CD4-positive, alpha-beta T cell (primary cell): ENCODE measurements around the gene GFI1. TPM values are rescaled to one million over a fixed set of nuclear protein-coding genes. Genes with fewer than 3 reads are reported as not detected.
"Not testable (repeated sequence)": the region's sequence is repeated elsewhere in the genome, so short reads cannot be mapped to it uniquely, and the experiment has no call there.

ENCODE experiments used
- ATAC-seq: fragments of 200-7000 bp; cut with Tn5 transposase; one replicate; pipeline ENCODE4 v1.10.0; 2022; ENCODE audit warnings: mild to moderate bottlenecking; ENCODE audit not compliant: poor library complexity
- CTCF ChIA-PET: fragments of 350-600 bp; sonication (Branson Sonifier 250); formaldehyde crosslinking; loops from one replicate; lab custom pipeline; 2021; ENCODE audit warnings: antibody characterized with exemption, inconsistent platforms; lab: Charles Lee
- POLR2A ChIA-PET: fragments of 350-600 bp; sonication (Branson Sonifier 250); formaldehyde crosslinking; loops from one replicate; lab custom pipeline; 2021; ENCODE audit warnings: antibody characterized with exemption, inconsistent platforms; lab: Charles Lee
- DNase-seq, 14 experiments: peaks; one replicate each; pipeline ENCODE4 v3.0.0-alpha.2; 2013 to 2020; ENCODE audit warnings: mixed read lengths in 2 of 14
- H3K27ac ChIP-seq, 2 donors: one replicate each; pipeline versions ENCODE4 v1.5.1 to v1.7.0; 2013; ENCODE audit warnings: low read length in 2 of 2, low read depth in 1 of 2, mild to moderate bottlenecking in 1 of 2
- H3K27me3 ChIP-seq, 2 experiments: 1 replicate in 1 of 2; 2 replicates in 1 of 2; pipeline versions ENCODE4 v1.6.1 to v1.7.0; 2013; ENCODE audit warnings: low read length in 2 of 2, control low read depth in 1 of 2, mild to moderate bottlenecking in 1 of 2, moderate library complexity in 1 of 2; ENCODE audit not compliant: insufficient read depth in 2 of 2, control insufficient read depth in 1 of 2
- H3K36me3 ChIP-seq: one replicate; pipeline ENCODE4 v1.6.1; 2013; ENCODE audit warnings: low read length, control low read depth; ENCODE audit not compliant: insufficient read depth
- H3K4me1 ChIP-seq: one replicate; pipeline ENCODE4 v1.6.1; 2013; ENCODE audit warnings: low read length, control low read depth; ENCODE audit not compliant: insufficient read depth
- H3K4me3 ChIP-seq: one replicate; pipeline ENCODE4 v1.5.1; 2013; ENCODE audit warnings: mild to moderate bottlenecking, low read length, moderate library complexity
- H3K9me3 ChIP-seq, 2 experiments: 1 replicate in 1 of 2; 2 replicates in 1 of 2; pipeline versions ENCODE4 v1.6.1 to v1.7.0; 2013; ENCODE audit warnings: low read length in 2 of 2, mild to moderate bottlenecking in 2 of 2, control low read depth in 1 of 2, moderate library complexity in 1 of 2; ENCODE audit not compliant: control insufficient read depth in 1 of 2, insufficient read depth in 1 of 2
- H3K27ac Mint-ChIP-seq: one replicate; pipeline ENCODE4 v1.8.0; 2020; ENCODE audit warnings: mixed read lengths
- H3K27me3 Mint-ChIP-seq: one replicate; pipeline ENCODE4 v1.8.0; 2021; ENCODE audit warnings: mixed read lengths
- H3K36me3 Mint-ChIP-seq: one replicate; pipeline ENCODE4 v1.8.0; 2021; ENCODE audit warnings: low read depth, mixed read lengths
- H3K4me1 Mint-ChIP-seq: one replicate; pipeline ENCODE4 v1.8.0; 2021; ENCODE audit warnings: low read depth, mixed read lengths
- H3K4me3 Mint-ChIP-seq: one replicate; pipeline ENCODE4 v1.8.0; 2020; ENCODE audit warnings: mild to moderate bottlenecking, mixed read lengths
- H3K9me3 Mint-ChIP-seq: one replicate; pipeline ENCODE4 v1.8.0; 2020; ENCODE audit warnings: mixed read lengths
- intact Hi-C, 2 experiments: fragments of 100-400 bp; cut with DNase I in 1 of 2; cut with micrococcal nuclease in 1 of 2; formaldehyde crosslinking; loops; one replicate each; pipeline versions ENCODE4 v1.15.1 to v1.9.0; 2023 to 2025; cut with DNase I, micrococcal nuclease
- polyA plus RNA-seq, 2 donors: library from polyadenylated mRNA; unstranded; fragments of 120-200 nt; gene quantifications; one replicate each; pipeline ENCODE4 v1.2.1, GENCODE V29; 2013
- total RNA-seq, 174 experiments: library from RNA in 2 of 174; stranded (reverse) in 2 of 174; gene quantifications; one replicate each; pipeline ENCODE4 v1.2.3 and lab custom pipeline; 2021 to 2026
- TF ChIP-seq, protein P1 (sequence below): fragments of 200-600 bp; IDR thresholded peaks from one replicate; pipeline ENCODE4 v1.8.0; 2022; ENCODE audit warnings: antibody characterized with exemption, mild to moderate bottlenecking

Gene GFI1
- total RNA-seq, result 10 to 100 TPM; 13.0 to 15.3 TPM
- polyA plus RNA-seq (2013, experiment 1 of 2), result 14.0 TPM
- polyA plus RNA-seq (2013, experiment 2 of 2), result 18.4 TPM
- total RNA-seq (lab: John Stamatoyannopoulos, UW), result 8.6 to 431 (median 70.7) reads per million in 172 experiments

DNA sequence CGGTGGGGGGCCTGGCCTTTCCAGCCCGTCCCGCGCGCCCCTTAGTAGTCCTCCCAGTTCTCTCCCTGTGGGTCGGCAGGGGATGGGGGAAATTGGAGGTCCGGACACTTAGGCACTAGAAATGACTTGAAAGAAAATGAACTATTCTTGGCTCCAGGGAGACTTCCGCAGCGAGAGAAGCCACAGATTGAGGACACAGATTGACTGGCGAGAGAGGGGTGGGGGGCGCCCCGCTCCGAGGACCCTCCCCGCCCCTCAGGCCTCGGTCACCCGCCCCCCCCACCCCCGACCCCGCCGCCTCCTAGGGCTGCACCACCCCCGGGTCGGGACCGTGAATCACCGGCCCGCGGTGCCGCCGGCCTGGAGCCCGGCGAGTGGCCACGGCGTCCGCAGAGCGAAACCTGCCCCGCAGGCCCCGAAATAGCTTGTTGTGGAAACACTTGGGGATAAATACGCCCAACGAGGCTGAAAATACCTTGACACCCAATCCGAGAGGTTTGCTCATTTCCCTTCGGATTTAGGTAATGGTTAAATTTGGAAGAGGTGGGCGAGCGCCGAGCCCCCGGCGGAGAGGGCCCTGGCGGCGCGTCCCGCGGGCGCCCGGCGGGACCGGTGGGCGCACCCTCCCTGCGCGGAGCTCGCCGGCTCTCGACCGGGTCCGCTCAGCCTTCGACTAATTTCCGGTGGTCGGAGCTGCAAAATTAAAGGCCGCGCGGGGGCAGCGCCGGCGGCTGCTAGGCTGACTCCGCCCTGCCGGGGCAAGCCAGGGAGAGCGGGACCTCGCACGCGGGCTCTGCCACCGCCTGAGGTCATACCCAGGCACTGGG is at the start of gene GFI1:
Gene GFI1, minus strand, starts transcription at position 675 of the 827 bp plus-strand sequence. CDS start 3,438 bp downstream, outside the sequence.
- no peaks in the 10 kb centered on the region for H3K9me3 Mint-ChIP-seq
- H3K36me3 ChIP-seq, result no peaks in the 10 kb centered on the region
- ATAC-seq, result peak; percentile 13
- H3K4me3 Mint-ChIP-seq, result peak within 1 kb of the TSS; percentile 96
- intact Hi-C loops, result loop anchor here (5.0 kb wide), 5 partner anchors 56 to 174 kb away; no protein-coding TSS in a partner anchor
- H3K4me3 ChIP-seq, result peak within 1 kb of the TSS; percentile 89
- ChIA-PET POLR2A (interaction anchor here (0.6 to 6.8 kb wide), 21 partner anchors 9 to 924 kb away, joined by 3 to 96 read pairs (median 5); no protein-coding TSS in a partner anchor), CTCF (interaction anchor here (0.5 to 6.0 kb wide), 13 partner anchors 11 to 1397 kb away, joined by 3 to 50 read pairs (median 4); partner anchors contain the start of gene CDC7)
- TF ChIP-seq, protein P1, sequence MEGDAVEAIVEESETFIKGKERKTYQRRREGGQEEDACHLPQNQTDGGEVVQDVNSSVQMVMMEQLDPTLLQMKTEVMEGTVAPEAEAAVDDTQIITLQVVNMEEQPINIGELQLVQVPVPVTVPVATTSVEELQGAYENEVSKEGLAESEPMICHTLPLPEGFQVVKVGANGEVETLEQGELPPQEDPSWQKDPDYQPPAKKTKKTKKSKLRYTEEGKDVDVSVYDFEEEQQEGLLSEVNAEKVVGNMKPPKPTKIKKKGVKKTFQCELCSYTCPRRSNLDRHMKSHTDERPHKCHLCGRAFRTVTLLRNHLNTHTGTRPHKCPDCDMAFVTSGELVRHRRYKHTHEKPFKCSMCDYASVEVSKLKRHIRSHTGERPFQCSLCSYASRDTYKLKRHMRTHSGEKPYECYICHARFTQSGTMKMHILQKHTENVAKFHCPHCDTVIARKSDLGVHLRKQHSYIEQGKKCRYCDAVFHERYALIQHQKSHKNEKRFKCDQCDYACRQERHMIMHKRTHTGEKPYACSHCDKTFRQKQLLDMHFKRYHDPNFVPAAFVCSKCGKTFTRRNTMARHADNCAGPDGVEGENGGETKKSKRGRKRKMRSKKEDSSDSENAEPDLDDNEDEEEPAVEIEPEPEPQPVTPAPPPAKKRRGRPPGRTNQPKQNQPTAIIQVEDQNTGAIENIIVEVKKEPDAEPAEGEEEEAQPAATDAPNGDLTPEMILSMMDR, result no peak
- peak in 13 of 14 experiments; percentile 23 to 81 (median 51) for DNase-seq
- H3K9me3 ChIP-seq, result no peaks in the 10 kb centered on the region
- peaks cover 41% of the 10 kb centered on the region for H3K4me1 ChIP-seq
- H3K36me3 Mint-ChIP-seq, result peaks cover 19% of the 10 kb centered on the region
- H3K27ac ChIP-seq, result peak within 1 kb of the TSS in 1 of 2 donors; percentile 65
- no peaks in the 10 kb centered on the region for H3K27me3 ChIP-seq
- H3K27ac Mint-ChIP-seq, result peak within 1 kb of the TSS; percentile 87
- peaks cover 65% of the 10 kb centered on the region for H3K4me1 Mint-ChIP-seq
- H3K27me3 Mint-ChIP-seq, result no peaks in the 10 kb centered on the region

DNA sequence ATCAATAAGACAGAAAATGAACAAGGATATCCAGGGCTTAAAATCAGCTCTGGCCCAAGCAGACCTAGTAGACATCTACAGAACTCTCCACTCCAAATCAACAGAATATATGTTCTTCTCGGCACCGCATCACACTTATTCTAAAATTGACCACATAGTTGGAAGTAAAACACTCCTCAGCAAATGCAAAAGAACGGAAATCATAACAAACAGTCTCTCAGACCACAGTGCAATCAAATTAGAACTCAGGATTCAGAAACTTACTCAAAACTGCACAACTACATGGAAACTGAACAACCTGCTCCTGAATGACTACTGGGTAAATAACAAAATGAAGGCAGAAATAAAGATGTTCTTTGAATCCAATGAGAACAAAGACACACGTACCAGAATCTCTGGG is 45.6 kb upstream of the GFI1 start:
- CTCF ChIA-PET, result interaction anchor here (1.2 kb wide), 1 partner anchor 46 kb away, joined by 3 read pairs; no protein-coding TSS in a partner anchor
- peak in 1 of 14 experiments; percentile 6 for DNase-seq
- H3K4me3 Mint-ChIP-seq, H3K36me3 ChIP-seq, H3K4me3 ChIP-seq, H3K27me3 ChIP-seq, H3K4me1 ChIP-seq, H3K9me3 Mint-ChIP-seq, H3K9me3 ChIP-seq, POLR2A ChIA-PET, H3K27me3 Mint-ChIP-seq, ATAC-seq, H3K27ac ChIP-seq, intact Hi-C loops, H3K36me3 Mint-ChIP-seq: not testable (repeated sequence)
- Mint-ChIP-seq H3K27ac (peak overlapping the region; percentile 87), H3K4me1 (peaks cover 59% of the 10 kb centered on the region)

DNA sequence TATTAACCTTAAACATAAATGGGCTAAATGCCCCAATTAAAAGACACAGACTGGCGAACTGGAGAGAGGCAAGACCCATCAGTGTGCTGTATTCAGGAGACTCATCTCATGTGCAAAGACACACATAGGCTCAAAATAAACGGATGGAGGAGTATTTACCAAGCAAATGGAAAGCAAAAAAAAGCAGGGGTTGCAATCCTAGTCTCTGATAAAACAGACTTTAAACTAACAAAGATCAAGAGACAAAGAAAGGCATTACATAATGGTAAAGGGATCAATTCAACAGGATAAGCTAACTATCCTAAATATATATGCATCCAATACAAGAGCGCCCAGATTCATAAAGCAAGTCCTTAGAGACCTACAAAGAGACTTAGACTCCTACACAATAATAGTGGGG is 45.2 kb upstream of the GFI1 start:
- H3K27me3 Mint-ChIP-seq, H3K27ac ChIP-seq, ATAC-seq, H3K9me3 ChIP-seq, H3K27me3 ChIP-seq, H3K36me3 Mint-ChIP-seq, H3K4me1 ChIP-seq, H3K36me3 ChIP-seq, H3K9me3 Mint-ChIP-seq, H3K4me3 ChIP-seq, DNase-seq, H3K4me3 Mint-ChIP-seq, intact Hi-C loops: not testable (repeated sequence)
- peak overlapping the region; percentile 87 for H3K27ac Mint-ChIP-seq
- ChIA-PET CTCF (interaction anchor here (1.2 kb wide), 1 partner anchor 46 kb away, joined by 3 read pairs; no protein-coding TSS in a partner anchor), POLR2A (interaction anchor here (0.8 kb wide), 1 partner anchor 162 kb away, joined by 3 read pairs; no protein-coding TSS in a partner anchor)
- H3K4me1 Mint-ChIP-seq, result peaks cover 55% of the 10 kb centered on the region

DNA sequence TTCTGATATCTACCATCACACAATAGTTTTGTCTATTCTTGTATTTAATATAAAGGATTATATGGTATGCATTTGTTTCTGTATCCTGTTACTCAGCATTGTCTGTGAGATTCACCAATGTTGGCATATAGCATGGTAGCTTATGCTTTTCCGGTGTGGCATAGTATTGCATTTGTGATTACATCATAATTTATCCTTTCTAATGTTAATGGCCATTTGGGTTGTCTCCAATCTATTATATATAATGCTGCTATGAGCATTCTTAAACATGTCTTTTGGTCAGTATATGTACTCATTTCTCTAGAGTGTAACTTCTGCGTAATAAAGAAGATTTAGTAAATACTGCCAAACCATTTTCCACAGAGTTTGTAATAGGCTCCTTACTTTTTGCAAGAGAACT is 40.9 kb upstream of the GFI1 start:
- Histone ChIP-seq H3K4me1 (no peaks in the 10 kb centered on the region), H3K27ac (no peak overlapping the region), H3K27me3 (no peaks in the 10 kb centered on the region), H3K9me3 (no peaks in the 10 kb centered on the region), H3K36me3 (no peaks in the 10 kb centered on the region), H3K4me3 (no peak overlapping the region)
- Mint-ChIP-seq H3K27ac (no peak overlapping the region), H3K27me3 (no peaks in the 10 kb centered on the region), H3K36me3 (no peaks in the 10 kb centered on the region), H3K9me3 (no peaks in the 10 kb centered on the region), H3K4me1 (peaks cover 12% of the 10 kb centered on the region), H3K4me3 (no peak overlapping the region)
- DNase-seq (no peak), ATAC-seq (no peak)
- intact Hi-C loops, result no loop called here
- POLR2A ChIA-PET, result no interaction called here
- TF ChIP-seq, protein P1, result no peak
- CTCF ChIA-PET, result no interaction called here

DNA sequence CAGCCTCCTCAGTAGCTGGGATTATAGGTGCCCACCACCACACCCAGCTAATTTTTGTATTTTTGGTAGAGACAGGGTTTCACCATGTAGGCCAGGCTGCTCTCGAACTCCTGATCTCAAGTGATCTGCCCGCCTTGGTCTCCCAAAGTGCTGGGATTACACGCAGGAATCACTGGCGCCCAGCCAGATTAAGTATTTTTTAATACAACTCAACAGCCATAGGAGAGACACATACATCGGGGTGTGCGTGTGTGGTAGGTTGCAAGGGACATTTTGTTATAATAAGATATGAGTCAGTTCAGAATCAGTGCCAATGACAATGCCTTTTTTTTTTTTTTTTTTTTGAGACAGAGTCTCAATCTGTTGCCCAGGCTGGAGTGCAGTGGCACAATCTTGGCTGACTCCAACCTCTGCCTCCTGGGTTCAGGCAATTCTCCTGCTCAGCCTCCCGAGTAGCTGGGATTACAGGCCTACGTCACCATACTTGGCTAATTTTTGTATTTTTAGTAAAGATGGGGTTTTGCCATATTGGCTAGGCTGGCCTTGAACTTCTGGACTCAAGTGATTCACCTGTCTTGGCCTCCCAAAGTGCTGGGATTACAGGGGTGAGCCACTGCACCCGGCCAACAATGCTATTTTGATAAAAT is 38.3 kb upstream of the GFI1 start:
- H3K4me3 Mint-ChIP-seq, intact Hi-C loops, H3K27me3 Mint-ChIP-seq, H3K4me1 Mint-ChIP-seq, H3K9me3 ChIP-seq, H3K4me1 ChIP-seq, H3K27ac Mint-ChIP-seq, H3K27ac ChIP-seq, H3K9me3 Mint-ChIP-seq, H3K27me3 ChIP-seq, ATAC-seq, H3K4me3 ChIP-seq, H3K36me3 Mint-ChIP-seq, DNase-seq, H3K36me3 ChIP-seq: not testable (repeated sequence)
- POLR2A ChIA-PET, result interaction anchor here (0.6 to 1.3 kb wide), 2 partner anchors 39 to 40 kb away, joined by 4 read pairs; partner anchors contain the start of gene GFI1
- CTCF ChIA-PET, result interaction anchor here (0.7 kb wide), 1 partner anchor 240 kb away, joined by 3 read pairs; no protein-coding TSS in a partner anchor
